Parathyroid adenoma (tissue), 2 donors: ENCODE measurements around the gene GABRD.

Source experiments
- H2AFZ ChIP-seq: fragments of 300-600 bp; sonication (generic); one replicate; pipeline ENCODE4 v1.7.0; 2017; ENCODE audit warnings: antibody characterized with exemption, mild to moderate bottlenecking
- H3K27ac ChIP-seq: fragments of 300-600 bp; sonication (generic); one replicate; pipeline ENCODE4 v1.7.0; 2017
- H3K27me3 ChIP-seq: fragments of 300-600 bp; sonication (generic); one replicate; pipeline ENCODE4 v1.7.0; 2017; ENCODE audit warnings: low read length; ENCODE audit not compliant: control insufficient read depth, insufficient read depth
- H3K36me3 ChIP-seq: fragments of 300-600 bp; sonication (generic); one replicate; pipeline ENCODE4 v1.7.0; 2017; ENCODE audit warnings: low read length; ENCODE audit not compliant: control insufficient read depth, insufficient read depth
- H3K4me1 ChIP-seq: fragments of 300-600 bp; sonication (generic); one replicate; pipeline ENCODE4 v1.7.0; 2017; ENCODE audit warnings: control low read depth
- H3K4me2 ChIP-seq: fragments of 300-600 bp; sonication (generic); one replicate; pipeline ENCODE4 v1.7.0; 2017; ENCODE audit warnings: low read length
- H3K4me3 ChIP-seq: fragments of 300-600 bp; sonication (generic); one replicate; pipeline ENCODE4 v1.7.0; 2017; ENCODE audit warnings: low read depth, low read length
- H3K79me2 ChIP-seq: fragments of 300-600 bp; sonication (generic); one replicate; pipeline ENCODE4 v1.7.0; 2017; ENCODE audit warnings: control low read depth
- H3K9ac ChIP-seq: fragments of 300-600 bp; sonication (generic); one replicate; pipeline ENCODE4 v1.7.0; 2017; ENCODE audit warnings: mild to moderate bottlenecking
- H3K9me3 ChIP-seq: fragments of 300-600 bp; sonication (generic); one replicate; pipeline ENCODE4 v1.7.0; 2017; ENCODE audit warnings: low read length; ENCODE audit not compliant: control insufficient read depth
- CTCF ChIP-seq: fragments of 300-600 bp; sonication (generic); IDR thresholded peaks from one replicate; pipeline ENCODE4 v1.7.0; 2017; ENCODE audit warnings: antibody characterized with exemption, mild to moderate bottlenecking
- donor health status: primary hyperparathyroidism.

GABRD gene

GRCh38 chr1:2036287-2036686, 17.1 kb downstream of the GABRD start:
- no peaks in the 10 kb centered on the region for H3K9me3 ChIP-seq
- no peak overlapping the region for H3K4me2 ChIP-seq
- no peaks in the 10 kb centered on the region for H3K79me2 ChIP-seq
- H3K9ac ChIP-seq: no peak overlapping the region
- H3K27me3 ChIP-seq: no peaks in the 10 kb centered on the region
- no peaks in the 10 kb centered on the region for H3K36me3 ChIP-seq
- H2AFZ ChIP-seq: no peak overlapping the region
- no peak overlapping the region for H3K4me3 ChIP-seq
- no peaks in the 10 kb centered on the region for H3K4me1 ChIP-seq
- H3K27ac ChIP-seq: no peak overlapping the region
- TF ChIP-seq CTCF: no peak

- Histone ChIP-seq H3K79me2 (no peaks in the 10 kb centered on the region), H3K4me1 (no peaks in the 10 kb centered on the region), H3K27ac (no peak overlapping the region), H3K4me3 (no peak overlapping the region), H3K36me3 (no peaks in the 10 kb centered on the region), H3K4me2 (no peak overlapping the region), H3K9ac (no peak overlapping the region), H2AFZ (no peak overlapping the region), H3K27me3 (no peaks in the 10 kb centered on the region), H3K9me3 (no peaks in the 10 kb centered on the region)
- TF ChIP-seq CTCF: no peak
These were observed 18.3 kb downstream of the GABRD start for GRCh38 chr1:2037314-2037979.

- H3K4me1 ChIP-seq: no peaks in the 10 kb centered on the region
- H3K27me3 ChIP-seq: no peaks in the 10 kb centered on the region
- H3K27ac ChIP-seq: no peak overlapping the region
- H3K36me3 ChIP-seq: no peaks in the 10 kb centered on the region
- no peaks in the 10 kb centered on the region for H3K79me2 ChIP-seq
- no peak overlapping the region for H3K4me2 ChIP-seq
- no peak overlapping the region for H3K9ac ChIP-seq
- no peak for TF ChIP-seq CTCF
- no peak overlapping the region for H2AFZ ChIP-seq
- no peaks in the 10 kb centered on the region for H3K9me3 ChIP-seq
- no peak overlapping the region for H3K4me3 ChIP-seq
These were observed 19.1 kb downstream of the GABRD start for GRCh38 chr1:2038229-2038628.

- no peaks in the 10 kb centered on the region for H3K9me3 ChIP-seq
- no peaks in the 10 kb centered on the region for H3K4me1 ChIP-seq
These were observed 20.1 kb downstream of the GABRD start for GRCh38 chr1:2039251-2039650.

More at GRCh38 chr1:2039251-2039650, 20.1 kb downstream of the GABRD start:
- no peak overlapping the region for H3K27ac ChIP-seq
- no peak overlapping the region for H3K4me3 ChIP-seq
- H3K27me3 ChIP-seq: no peaks in the 10 kb centered on the region
- H3K4me2 ChIP-seq: no peak overlapping the region
- no peaks in the 10 kb centered on the region for H3K79me2 ChIP-seq
- H2AFZ ChIP-seq: no peak overlapping the region
- H3K36me3 ChIP-seq: no peaks in the 10 kb centered on the region
- no peak for TF ChIP-seq CTCF
- H3K9ac ChIP-seq: no peak overlapping the region
